ENCODE measurements around the gene ASB15.

The ASB15 gene

GRCh38 chr7:123635551-123636359, 34.1 kb downstream of the ASB15 start:
- POLR2A ChIA-PET: no interaction called here
- no peaks in the 10 kb centered on the region for H3K9me3 ChIP-seq (ENCODE audit: control insufficient read depth, insufficient read depth, low read depth, low read length)
- TF ChIP-seq ZNF362 (tag by site-specific recombination; IDR thresholded peaks at IDR 0.05) (peak; percentile 82; the same call in 1 of the 2 replicates), ZNF501 (tag by site-specific recombination; IDR thresholded peaks at IDR 0.05) (no peak), ZNF654 (tag by site-specific recombination; IDR thresholded peaks at IDR 0.05; ENCODE audit: low read depth) (peak; percentile 81)
- TF ChIP-seq, protein P1, sequence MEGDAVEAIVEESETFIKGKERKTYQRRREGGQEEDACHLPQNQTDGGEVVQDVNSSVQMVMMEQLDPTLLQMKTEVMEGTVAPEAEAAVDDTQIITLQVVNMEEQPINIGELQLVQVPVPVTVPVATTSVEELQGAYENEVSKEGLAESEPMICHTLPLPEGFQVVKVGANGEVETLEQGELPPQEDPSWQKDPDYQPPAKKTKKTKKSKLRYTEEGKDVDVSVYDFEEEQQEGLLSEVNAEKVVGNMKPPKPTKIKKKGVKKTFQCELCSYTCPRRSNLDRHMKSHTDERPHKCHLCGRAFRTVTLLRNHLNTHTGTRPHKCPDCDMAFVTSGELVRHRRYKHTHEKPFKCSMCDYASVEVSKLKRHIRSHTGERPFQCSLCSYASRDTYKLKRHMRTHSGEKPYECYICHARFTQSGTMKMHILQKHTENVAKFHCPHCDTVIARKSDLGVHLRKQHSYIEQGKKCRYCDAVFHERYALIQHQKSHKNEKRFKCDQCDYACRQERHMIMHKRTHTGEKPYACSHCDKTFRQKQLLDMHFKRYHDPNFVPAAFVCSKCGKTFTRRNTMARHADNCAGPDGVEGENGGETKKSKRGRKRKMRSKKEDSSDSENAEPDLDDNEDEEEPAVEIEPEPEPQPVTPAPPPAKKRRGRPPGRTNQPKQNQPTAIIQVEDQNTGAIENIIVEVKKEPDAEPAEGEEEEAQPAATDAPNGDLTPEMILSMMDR (tag by site-specific recombination; IDR thresholded peaks at IDR 0.05): peak; percentile 13; the same call in 1 of the 2 replicates
- H3K4me1 ChIP-seq (ENCODE audit: control insufficient read depth, insufficient read depth, low read length): no peaks in the 10 kb centered on the region
- no peak overlapping the region for H3K27ac ChIP-seq (ENCODE audit: extremely low read depth, low read depth, low read length)
- no peak overlapping the region for H3K4me3 ChIP-seq (ENCODE audit: low read depth, low read length)
- no peaks in the 10 kb centered on the region for H3K36me3 ChIP-seq (ENCODE audit: control insufficient read depth in 2 of 2, insufficient read depth in 1 of 2, low read length in 2 of 2)
- CTCF ChIA-PET: interaction anchor here (0.6 to 4.6 kb wide), 23 partner anchors 9 to 463 kb away, joined by 3 to 29 read pairs (median 4); no protein-coding TSS in a partner anchor

- CTCF ChIA-PET: interaction anchor here (0.6 to 4.6 kb wide), 14 partner anchors 9 to 277 kb away, joined by 3 to 29 read pairs (median 5); no protein-coding TSS in a partner anchor
- no peaks in the 10 kb centered on the region for H3K36me3 ChIP-seq (ENCODE audit: control insufficient read depth in 2 of 2, insufficient read depth in 1 of 2, low read length in 2 of 2)
- H3K27ac ChIP-seq (ENCODE audit: extremely low read depth, low read depth, low read length): no peak overlapping the region
- TF ChIP-seq ATF2 (tag by site-specific recombination; IDR thresholded peaks at IDR 0.05; ENCODE audit: low read depth) (no peak), ZBTB17 (tag by site-specific recombination; IDR thresholded peaks at IDR 0.05) (0 out of 2 replicates have a peak, but pooled peaks have one; percentile 30), TCF7L2 (IDR thresholded peaks at IDR 0.05; ENCODE audit: borderline replicate concordance, low read depth, low read length) (no peak)
- no peaks in the 10 kb centered on the region for H3K4me1 ChIP-seq (ENCODE audit: control insufficient read depth, insufficient read depth, low read length)
- H3K9me3 ChIP-seq (ENCODE audit: control insufficient read depth, insufficient read depth, low read depth, low read length): no peaks in the 10 kb centered on the region
- POLR2A ChIA-PET: interaction anchor here (1.5 kb wide), 1 partner anchor 111 kb away, joined by 3 read pairs; the partner anchor contains the start of gene WASL
- H3K4me3 ChIP-seq (ENCODE audit: low read depth, low read length): no peak overlapping the region
Measured at GRCh38 chr7:123637203-123637602, 35.6 kb downstream of the ASB15 start.

DNA sequence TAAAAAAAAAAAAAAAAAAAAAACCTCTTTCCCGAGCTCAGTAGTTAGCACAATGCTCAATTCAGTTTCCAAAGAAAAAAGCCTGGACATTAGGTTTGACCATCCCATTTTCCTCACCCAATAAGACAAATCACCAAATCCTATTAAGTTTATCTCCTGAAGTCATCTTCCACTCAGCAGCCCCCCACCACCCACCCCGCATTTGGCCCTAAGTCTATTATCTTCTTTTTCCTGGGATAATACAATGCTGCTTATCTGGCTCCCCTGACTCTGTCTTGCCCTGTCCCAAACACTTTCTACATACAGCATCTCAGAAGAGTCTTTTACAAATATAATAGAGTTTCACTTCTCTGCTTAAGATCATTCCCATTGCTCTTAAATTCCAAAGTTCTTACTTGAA, 36.3 kb downstream of the ASB15 start:
- Histone ChIP-seq H3K4me3 (ENCODE audit: low read depth, low read length) (no peak overlapping the region), H3K9me3 (ENCODE audit: control insufficient read depth, insufficient read depth, low read depth, low read length) (no peaks in the 10 kb centered on the region), H3K4me1 (ENCODE audit: control insufficient read depth, insufficient read depth, low read length) (no peaks in the 10 kb centered on the region), H3K36me3 (ENCODE audit: control insufficient read depth in 2 of 2, insufficient read depth in 1 of 2, low read length in 2 of 2) (no peaks in the 10 kb centered on the region), H3K27ac (ENCODE audit: extremely low read depth, low read depth, low read length) (no peak overlapping the region)
- ChIA-PET POLR2A (interaction anchor here (1.5 kb wide), 1 partner anchor 111 kb away, joined by 3 read pairs; the partner anchor contains the start of gene WASL), CTCF (interaction anchor here (0.6 to 4.6 kb wide), 5 partner anchors 14 to 234 kb away, joined by 4 to 29 read pairs (median 8); no protein-coding TSS in a partner anchor)
- TF ChIP-seq ZNF488 (tag by site-specific recombination; IDR thresholded peaks at IDR 0.05) (no peak), ZNF558 (tag by site-specific recombination; IDR thresholded peaks at IDR 0.05) (no peak), ZBTB6 (tag by site-specific recombination; IDR thresholded peaks at IDR 0.05) (no peak), ZNF560 (tag by site-specific recombination; IDR thresholded peaks at IDR 0.05; ENCODE audit: borderline replicate concordance) (no peak), ZNF24 (tag by site-specific recombination; IDR thresholded peaks at IDR 0.05) (no peak), ZNF530 (tag by site-specific recombination; IDR thresholded peaks at IDR 0.05; ENCODE audit: low read depth) (no peak), PATZ1 (tag by site-specific recombination; IDR thresholded peaks at IDR 0.05) (no peak), ZNF140 (tag by site-specific recombination; IDR thresholded peaks at IDR 0.05) (no peak), ZNF645 (tag by site-specific recombination; IDR thresholded peaks at IDR 0.05) (no peak), ZNF785 (tag by site-specific recombination; IDR thresholded peaks at IDR 0.05) (no peak), ZNF510 (tag by site-specific recombination; IDR thresholded peaks at IDR 0.05; ENCODE audit: insufficient replicate concordance) (no peak), ZNF701 (tag by site-specific recombination; IDR thresholded peaks at IDR 0.05) (no peak)

All from HEK293 (cell line).